SIG-M5 treated with dmso at 0.1 percent for 504 hours (cell line): ENCODE measurements around the gene KCNE5.
"Not testable (repeated sequence)": the region's sequence is repeated elsewhere in the genome, so short reads cannot be mapped to it uniquely, and the experiment has no call there.

ENCODE experiments used
- DNase-seq: peaks from one replicate; lab custom pipeline; 2025; ENCODE audit not compliant: unreplicated experiment; lab: John Stamatoyannopoulos, UW

Gene KCNE5

GRCh38 chrX:109614951-109615350, 10.0 kb downstream of the KCNE5 start:
- DNase-seq: no peak

- DNase-seq: no peak
Observed at GRCh38 chrX:109601486-109601885, 23.5 kb downstream of the KCNE5 start.

GRCh38 chrX:109600237-109600651, 24.7 kb downstream of the KCNE5 start:
- no peak for DNase-seq

DNA sequence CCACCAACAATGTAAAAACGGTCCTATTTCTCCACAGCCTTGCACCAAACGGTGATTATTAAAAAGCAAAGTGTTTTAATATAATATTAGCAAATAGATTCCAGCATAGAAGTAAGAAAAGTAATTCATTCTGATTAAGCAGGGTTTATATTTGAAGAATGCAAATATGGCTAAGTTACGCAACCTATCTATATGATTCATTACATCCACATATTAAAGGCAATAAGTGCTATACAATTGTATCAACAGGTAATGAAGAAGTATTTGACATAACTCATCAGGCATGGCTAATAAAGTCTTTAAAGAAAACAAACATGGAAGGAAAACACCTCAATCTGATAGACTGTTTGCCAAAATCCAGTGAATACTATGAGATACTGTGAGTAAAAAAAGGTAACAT, 29.0 kb downstream of the KCNE5 start:
- no peak for DNase-seq

DNA sequence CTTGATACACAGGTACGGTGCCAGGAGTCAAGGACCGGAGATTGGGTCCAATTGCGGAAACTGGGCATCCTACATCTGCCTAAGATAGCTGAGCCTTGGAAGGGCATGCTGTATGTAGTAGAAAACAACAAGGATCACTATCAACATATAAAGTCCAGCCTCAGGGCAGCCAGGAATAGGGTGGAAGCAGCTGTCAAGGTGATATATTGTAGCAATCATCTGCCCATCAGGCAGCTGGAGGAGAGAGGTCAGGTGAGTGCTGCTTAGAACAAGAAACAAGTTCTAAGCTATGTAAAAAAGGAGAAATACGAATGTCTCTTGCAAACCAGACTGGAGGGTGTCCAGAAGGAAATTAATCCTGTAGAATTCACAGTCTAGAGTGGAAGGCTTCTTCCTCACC, 34.8 kb downstream of the KCNE5 start:
- no peak for DNase-seq

DNA sequence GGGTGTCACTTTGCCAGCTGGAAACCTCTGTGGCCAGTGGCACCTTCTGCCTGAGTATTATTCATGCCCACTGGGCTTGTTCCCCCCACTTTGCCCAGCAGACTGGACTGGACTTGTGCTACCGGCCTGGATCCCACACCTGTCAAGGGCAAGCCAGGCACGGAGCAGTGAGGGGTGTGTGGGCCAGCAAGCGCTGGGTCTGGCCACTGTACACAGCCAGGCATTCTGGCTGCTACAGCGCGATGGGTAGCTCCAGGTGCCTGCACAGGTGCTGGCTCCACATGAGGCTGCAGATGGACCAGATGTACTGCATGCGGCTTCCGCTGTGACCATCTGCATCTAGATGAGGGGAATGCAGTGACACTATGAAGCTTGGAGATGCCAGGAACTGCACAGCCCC, 39.5 kb downstream of the KCNE5 start:
- DNase-seq: no peak

DNA sequence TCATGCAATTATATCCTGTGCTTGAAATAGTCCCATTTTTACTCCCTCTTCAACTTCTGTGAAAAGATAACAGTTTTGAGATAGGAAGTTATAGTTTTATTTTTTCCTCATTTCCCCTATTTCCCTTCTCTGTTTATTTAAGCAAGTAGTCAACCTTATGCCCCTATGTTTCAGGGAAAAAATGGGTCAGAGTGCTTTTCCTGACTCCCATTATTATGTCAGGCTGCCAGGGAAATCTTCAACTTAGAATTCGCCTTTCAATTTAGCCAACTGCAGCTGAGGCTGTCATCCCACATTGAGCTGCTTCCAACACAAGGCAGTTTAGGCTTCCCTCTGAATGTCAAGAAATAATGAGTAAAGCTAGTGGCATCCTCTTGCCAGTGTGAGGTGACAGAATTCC, 46.1 kb downstream of the KCNE5 start:
- no peak for DNase-seq

- DNase-seq: no peak
Observed at GRCh38 chrX:109577055-109577454, 47.9 kb downstream of the KCNE5 start.

GRCh38 chrX:109576083-109576482, 48.9 kb downstream of the KCNE5 start:
- not testable (repeated sequence) for DNase-seq
